Measurements from ENCODE around the gene GALK1. TPM values are rescaled to one million over a fixed set of nuclear protein-coding genes. Genes with fewer than 3 reads are reported as not detected.

GALK1 gene
- total and polyA plus RNA-seq, 2 of the 13 experiments (the other 11 are each of a cell fraction or from before 2014, with no cell fraction given), result 59.9 to 93.6 TPM

GRCh38 chr17:75806822-75807500 is 42.0 kb upstream of the GALK1 start:
- Histone ChIP-seq H3K4me1 (ENCODE audit: insufficient read depth, low read length) (no peaks in the 10 kb centered on the region), H3K4me2 (ENCODE audit: low read depth, low read length) (no peak overlapping the region), H3K27ac (ENCODE audit: extremely low read length, insufficient read depth, low read length) (no peak overlapping the region), H3K79me2 (ENCODE audit: insufficient read depth, low read length) (peaks cover 7% of the 10 kb centered on the region), H2AFZ (ENCODE audit: low read length) (no peak overlapping the region), H3K27me3 (ENCODE audit: control insufficient read depth in 1 of 2, insufficient read depth in 2 of 2, low read length in 2 of 2) (no peaks in the 10 kb centered on the region), H3K9ac (ENCODE audit: insufficient read depth, low read depth, low read length) (no peak overlapping the region), H3K36me3 (replicated peaks in 1 of 2; ENCODE audit: control insufficient read depth in 1 of 2, insufficient read depth in 2 of 2, low read length in 2 of 2) (peaks cover 25 to 41% of the 10 kb centered on the region in 2 experiments; a peak in 4 of 5 replicates), H3K4me3 (replicated peaks in 1 of 3; ENCODE audit: insufficient read depth in 1 of 3, low read depth in 2 of 3, low read length in 3 of 3) (no peak overlapping the region), H3K9me3 (ENCODE audit: low read length) (no peaks in the 10 kb centered on the region), H4K20me1 (ENCODE audit: insufficient read depth, low read length) (no peaks in the 10 kb centered on the region)
- ATAC-seq, result peak; percentile 19; the same call in 2 of the 3 replicates
- DNase-seq (ENCODE audit: low spot score), result no peak
- BruUV-seq (replicated peaks), result no TSS peak
- in situ Hi-C loops (cut with HindIII; ENCODE audit: extremely low pct_ligation_motif_present, low pct_unique_long_range_greater_than_20kb), result no loop called here
- ChIA-PET CTCF (ENCODE audit: low intra/inter-chr PET ratio, low total read pairs) (no interaction called here), POLR2A (interaction anchor here (3.0 kb wide), 1 partner anchor 27 kb away, joined by 11 read pairs; a partner anchor contains a TSS)
- 100% methylated on average over 3 of the region's 4 CpGs for WGBS (ENCODE audit: low lambda C conversion rate)
- intact Hi-C loops (cut with micrococcal nuclease; ENCODE audit: unreplicated experiment), result no loop called here
- FAIRE-seq, result no peak
- TF ChIP-seq, protein P1, sequence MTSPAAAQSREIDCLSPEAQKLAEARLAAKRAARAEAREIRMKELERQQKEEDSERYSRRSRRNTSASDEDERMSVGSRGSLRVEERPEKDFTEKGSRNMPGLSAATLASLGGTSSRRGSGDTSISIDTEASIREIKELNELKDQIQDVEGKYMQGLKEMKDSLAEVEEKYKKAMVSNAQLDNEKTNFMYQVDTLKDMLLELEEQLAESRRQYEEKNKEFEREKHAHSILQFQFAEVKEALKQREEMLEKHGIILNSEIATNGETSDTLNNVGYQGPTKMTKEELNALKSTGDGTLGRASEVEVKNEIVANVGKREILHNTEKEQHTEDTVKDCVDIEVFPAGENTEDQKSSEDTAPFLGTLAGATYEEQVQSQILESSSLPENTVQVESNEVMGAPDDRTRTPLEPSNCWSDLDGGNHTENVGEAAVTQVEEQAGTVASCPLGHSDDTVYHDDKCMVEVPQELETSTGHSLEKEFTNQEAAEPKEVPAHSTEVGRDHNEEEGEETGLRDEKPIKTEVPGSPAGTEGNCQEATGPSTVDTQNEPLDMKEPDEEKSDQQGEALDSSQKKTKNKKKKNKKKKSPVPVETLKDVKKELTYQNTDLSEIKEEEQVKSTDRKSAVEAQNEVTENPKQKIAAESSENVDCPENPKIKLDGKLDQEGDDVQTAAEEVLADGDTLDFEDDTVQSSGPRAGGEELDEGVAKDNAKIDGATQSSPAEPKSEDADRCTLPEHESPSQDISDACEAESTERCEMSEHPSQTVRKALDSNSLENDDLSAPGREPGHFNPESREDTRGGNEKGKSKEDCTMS (CRISPR knock-in tag; conservative IDR thresholded peaks at IDR 0.05), result no peak
- TF ChIP-seq EHMT2 (IDR thresholded peaks at IDR 0.05; ENCODE audit: borderline replicate concordance, low read depth, low read length), result no peak
- TF ChIP-seq RBM22 (optimal IDR thresholded peaks at IDR 0.05; ENCODE audit: low read length), result peak; percentile 74

DNA sequence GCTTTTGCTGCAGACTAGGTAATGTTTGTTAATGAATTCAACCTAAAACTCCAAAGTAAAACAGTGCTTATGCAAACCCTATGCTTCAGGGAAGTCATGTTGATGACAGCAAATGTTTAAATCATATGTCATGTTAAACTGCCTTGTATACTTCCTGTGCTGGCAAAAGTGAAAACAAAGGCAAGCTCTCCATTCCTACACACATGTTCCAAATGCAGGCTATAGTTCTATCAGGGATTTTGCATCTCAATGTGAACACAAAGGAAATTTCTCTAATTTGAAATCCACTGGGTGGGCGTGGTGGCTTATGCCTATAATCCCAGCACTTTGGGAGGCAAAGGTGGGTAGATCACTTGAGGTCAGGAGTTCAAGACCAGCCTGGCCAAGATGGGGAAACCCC is 38.9 kb upstream of the GALK1 start:
- peaks cover 7% of the 10 kb centered on the region for H3K79me2 ChIP-seq (ENCODE audit: insufficient read depth, low read length)
- no peak overlapping the region for H2AFZ ChIP-seq (ENCODE audit: low read length)
- FAIRE-seq, result no peak
- WGBS (ENCODE audit: low lambda C conversion rate), result 94% methylated on average over 1 of the region's 1 CpG
- DNase-seq (ENCODE audit: low spot score), result no peak
- BruUV-seq (replicated peaks), result no TSS peak
- H3K27me3 ChIP-seq (ENCODE audit: control insufficient read depth in 1 of 2, insufficient read depth in 2 of 2, low read length in 2 of 2), result no peaks in the 10 kb centered on the region
- no peaks in the 10 kb centered on the region for H4K20me1 ChIP-seq (ENCODE audit: insufficient read depth, low read length)
- ATAC-seq, result no peak
- H3K4me2 ChIP-seq (ENCODE audit: low read depth, low read length), result no peak overlapping the region
- TF ChIP-seq, protein P2, sequence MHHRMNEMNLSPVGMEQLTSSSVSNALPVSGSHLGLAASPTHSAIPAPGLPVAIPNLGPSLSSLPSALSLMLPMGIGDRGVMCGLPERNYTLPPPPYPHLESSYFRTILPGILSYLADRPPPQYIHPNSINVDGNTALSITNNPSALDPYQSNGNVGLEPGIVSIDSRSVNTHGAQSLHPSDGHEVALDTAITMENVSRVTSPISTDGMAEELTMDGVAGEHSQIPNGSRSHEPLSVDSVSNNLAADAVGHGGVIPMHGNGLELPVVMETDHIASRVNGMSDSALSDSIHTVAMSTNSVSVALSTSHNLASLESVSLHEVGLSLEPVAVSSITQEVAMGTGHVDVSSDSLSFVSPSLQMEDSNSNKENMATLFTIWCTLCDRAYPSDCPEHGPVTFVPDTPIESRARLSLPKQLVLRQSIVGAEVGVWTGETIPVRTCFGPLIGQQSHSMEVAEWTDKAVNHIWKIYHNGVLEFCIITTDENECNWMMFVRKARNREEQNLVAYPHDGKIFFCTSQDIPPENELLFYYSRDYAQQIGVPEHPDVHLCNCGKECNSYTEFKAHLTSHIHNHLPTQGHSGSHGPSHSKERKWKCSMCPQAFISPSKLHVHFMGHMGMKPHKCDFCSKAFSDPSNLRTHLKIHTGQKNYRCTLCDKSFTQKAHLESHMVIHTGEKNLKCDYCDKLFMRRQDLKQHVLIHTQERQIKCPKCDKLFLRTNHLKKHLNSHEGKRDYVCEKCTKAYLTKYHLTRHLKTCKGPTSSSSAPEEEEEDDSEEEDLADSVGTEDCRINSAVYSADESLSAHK (CRISPR knock-in tag; IDR thresholded peaks at IDR 0.05; ENCODE audit: borderline replicate concordance), result no peak
- no peak overlapping the region for H3K27ac ChIP-seq (ENCODE audit: extremely low read length, insufficient read depth, low read length)
- CTCF ChIA-PET (ENCODE audit: low intra/inter-chr PET ratio, low total read pairs), result no interaction called here
- intact Hi-C loops (cut with micrococcal nuclease; ENCODE audit: unreplicated experiment) (no loop called here), in situ Hi-C loops (cut with HindIII; ENCODE audit: extremely low pct_ligation_motif_present, low pct_unique_long_range_greater_than_20kb) (no loop called here)
- H3K36me3 ChIP-seq (replicated peaks in 1 of 2; ENCODE audit: control insufficient read depth in 1 of 2, insufficient read depth in 2 of 2, low read length in 2 of 2), result peaks cover 12 to 29% of the 10 kb centered on the region in 2 experiments
- H3K9ac ChIP-seq (ENCODE audit: insufficient read depth, low read depth, low read length), result no peak overlapping the region
- POLR2A ChIA-PET, result interaction anchor here (0.9 to 2.4 kb wide), 3 partner anchors 24 to 69 kb away, joined by 3 to 14 read pairs (median 4); partner anchors contain the start of gene WBP2
- no peaks in the 10 kb centered on the region for H3K4me1 ChIP-seq (ENCODE audit: insufficient read depth, low read length)
- H3K9me3 ChIP-seq (ENCODE audit: low read length), result no peaks in the 10 kb centered on the region
- H3K4me3 ChIP-seq (replicated peaks in 1 of 3; ENCODE audit: insufficient read depth in 1 of 3, low read depth in 2 of 3, low read length in 3 of 3), result no peak overlapping the region

Measured in HepG2 (cell line).